Common myeloid progenitor, CD34-positive (primary cell): ENCODE data around the gene GPC5.

Experiments
- CTCF ChIA-PET: fragments of 350-600 bp; sonication (Branson Sonifier 250); formaldehyde crosslinking; loops from one replicate; lab custom pipeline; 2021; ENCODE audit warnings: antibody characterized with exemption; lab: Charles Lee
- POLR2A ChIA-PET: fragments of 350-600 bp; sonication (Branson Sonifier 250); formaldehyde crosslinking; loops from one replicate; lab custom pipeline; 2021; ENCODE audit warnings: antibody characterized with exemption; lab: Charles Lee
- DNase-seq, 3 donors: peaks; one replicate each; pipeline versions ENCODE4 v3.0.0 to v3.0.0-alpha.2; 2013
- H3K27ac ChIP-seq, 2 experiments: 1 replicate in 1 of 2; 2 replicates in 1 of 2; pipeline ENCODE4 v1.7.0; 2013; ENCODE audit warnings: inconsistent platforms in 2 of 2, low read length in 2 of 2, mild to moderate bottlenecking in 2 of 2, low read depth in 1 of 2, moderate library complexity in 1 of 2; ENCODE audit not compliant: severe bottlenecking in 2 of 2, insufficient read depth in 1 of 2, poor library complexity in 1 of 2
- H3K27me3 ChIP-seq, 5 experiments: replicated peaks in 2 of 5; 1 replicate in 3 of 5; 2 replicates in 2 of 5; pipeline versions ENCODE4 v1.6.1 to v1.7.0; 2013; ENCODE audit warnings: low read length in 4 of 5, mild to moderate bottlenecking in 2 of 5, moderate library complexity in 2 of 5, inconsistent platforms in 1 of 5; ENCODE audit not compliant: insufficient read depth in 5 of 5, control insufficient read depth in 4 of 5
- H3K36me3 ChIP-seq, 4 experiments: 1 replicate in 2 of 4; 2 replicates in 2 of 4; pipeline versions ENCODE4 v1.6.1 to v1.7.0; 2013; ENCODE audit warnings: low read length in 3 of 4, control low read depth in 1 of 4, mild to moderate bottlenecking in 1 of 4; ENCODE audit not compliant: control insufficient read depth in 4 of 4, insufficient read depth in 4 of 4
- H3K4me1 ChIP-seq, 4 experiments: 1 replicate in 3 of 4; 2 replicates in 1 of 4; pipeline versions ENCODE4 v1.6.1 to v1.7.1; 2013; ENCODE audit warnings: low read length in 3 of 4, mild to moderate bottlenecking in 3 of 4, control low read depth in 1 of 4, inconsistent platforms in 1 of 4, moderate library complexity in 1 of 4; ENCODE audit not compliant: control insufficient read depth in 4 of 4, insufficient read depth in 4 of 4; ENCODE audit errors: control extremely low read depth in 1 of 4
- H3K4me3 ChIP-seq, 7 experiments: 1 replicate in 4 of 7; 2 replicates in 3 of 7; pipeline versions ENCODE4 v1.5.1 to v1.7.0; 2013; ENCODE audit warnings: mild to moderate bottlenecking in 7 of 7, low read length in 6 of 7, moderate library complexity in 6 of 7, inconsistent platforms in 2 of 7, low read depth in 2 of 7, control low read depth in 1 of 7; ENCODE audit not compliant: insufficient read depth in 4 of 7, control insufficient read depth in 1 of 7; ENCODE audit errors: extremely low read depth in 1 of 7
- H3K9me3 ChIP-seq, 5 experiments: 1 replicate in 4 of 5; 2 replicates in 1 of 5; pipeline versions ENCODE4 v1.6.1 to v1.7.1; 2013; ENCODE audit warnings: low read length in 4 of 5, mild to moderate bottlenecking in 2 of 5, inconsistent platforms in 1 of 5, low read depth in 1 of 5, moderate library complexity in 1 of 5; ENCODE audit not compliant: control insufficient read depth in 4 of 5, insufficient read depth in 2 of 5; ENCODE audit errors: control extremely low read depth in 1 of 5
- WGBS: methylation state at CpG from one replicate; pipeline ENCODE4 v1.1.5; 2013; ENCODE audit not compliant: insufficient coverage; 5-methylcytosine and 5-hydroxymethylcytosine counted together

GPC5 gene

GRCh38 chr13:91744284-91744683 is 345.9 kb downstream of the GPC5 start:
- POLR2A ChIA-PET, result no interaction called here
- no peak overlapping the region for H3K4me3 ChIP-seq
- peaks cover 0 to 2% (median 0%) of the 10 kb centered on the region in 5 experiments for H3K9me3 ChIP-seq

GRCh38 chr13:91745967-91746366 is 347.5 kb downstream of the GPC5 start:
- ChIA-PET POLR2A (no interaction called here), CTCF (interaction anchor here (1.2 kb wide), 1 partner anchor 8 kb away, joined by 3 read pairs; no protein-coding TSS in a partner anchor)
- H3K9me3 ChIP-seq, result peaks cover 0 to 2% (median 0%) of the 10 kb centered on the region in 5 experiments
- WGBS, result no CpG with 5 or more reads among the region's 3 CpGs
- no peaks in the 10 kb centered on the region for H3K36me3 ChIP-seq
- H3K4me3 ChIP-seq, result no peak overlapping the region
- DNase-seq, result no peak
- no peaks in the 10 kb centered on the region for H3K27me3 ChIP-seq
- no peaks in the 10 kb centered on the region for H3K4me1 ChIP-seq
- no peak overlapping the region for H3K27ac ChIP-seq

More at GRCh38 chr13:91744284-91744683, 345.9 kb downstream of the GPC5 start:
- H3K27me3 ChIP-seq, result no peaks in the 10 kb centered on the region
- no peaks in the 10 kb centered on the region for H3K4me1 ChIP-seq
- DNase-seq, result no peak
- H3K27ac ChIP-seq, result no peak overlapping the region
- no peaks in the 10 kb centered on the region for H3K36me3 ChIP-seq
- CTCF ChIA-PET, result no interaction called here

GRCh38 chr13:91747186-91747585 is 348.8 kb downstream of the GPC5 start:
- CTCF ChIA-PET, result interaction anchor here (0.8 to 1.3 kb wide), 3 partner anchors 10 to 35 kb away, joined by 3 to 4 read pairs (median 3); no protein-coding TSS in a partner anchor
- no peaks in the 10 kb centered on the region for H3K27me3 ChIP-seq
- no peaks in the 10 kb centered on the region for H3K4me1 ChIP-seq
- POLR2A ChIA-PET, result no interaction called here
- H3K4me3 ChIP-seq, result no peak overlapping the region
- DNase-seq, result no peak
- H3K9me3 ChIP-seq, result peaks cover 0 to 2% (median 0%) of the 10 kb centered on the region in 5 experiments
- WGBS, result 100% methylated on average over 1 of the region's 2 CpGs
- no peaks in the 10 kb centered on the region for H3K36me3 ChIP-seq
- no peak overlapping the region for H3K27ac ChIP-seq

GRCh38 chr13:91748416-91749089 is 350.1 kb downstream of the GPC5 start:
- DNase-seq, result no peak
- H3K27ac ChIP-seq, result no peak overlapping the region
- no peaks in the 10 kb centered on the region for H3K27me3 ChIP-seq
- H3K9me3 ChIP-seq, result peaks cover 0 to 2% (median 0%) of the 10 kb centered on the region in 5 experiments
- no peaks in the 10 kb centered on the region for H3K36me3 ChIP-seq
- 100% methylated on average over 1 of the region's 4 CpGs for WGBS
- ChIA-PET POLR2A (no interaction called here), CTCF (no interaction called here)
- no peak overlapping the region for H3K4me3 ChIP-seq
- H3K4me1 ChIP-seq, result no peaks in the 10 kb centered on the region

GRCh38 chr13:91758724-91759123 is 360.3 kb downstream of the GPC5 start:
- no peaks in the 10 kb centered on the region for H3K4me1 ChIP-seq
- 100% methylated on average over 1 of the region's 1 CpG for WGBS
- H3K27me3 ChIP-seq, result no peaks in the 10 kb centered on the region
- ChIA-PET POLR2A (no interaction called here), CTCF (no interaction called here)
- no peak for DNase-seq
- H3K9me3 ChIP-seq, result peaks cover 0 to 1% (median 0%) of the 10 kb centered on the region in 5 experiments
- no peak overlapping the region for H3K4me3 ChIP-seq
- H3K36me3 ChIP-seq, result no peaks in the 10 kb centered on the region
- H3K27ac ChIP-seq, result no peak overlapping the region

- Histone ChIP-seq H3K27me3 (no peaks in the 10 kb centered on the region), H3K9me3 (peaks cover 0 to 1% (median 0%) of the 10 kb centered on the region in 5 experiments), H3K36me3 (no peaks in the 10 kb centered on the region), H3K27ac (no peak overlapping the region), H3K4me1 (no peaks in the 10 kb centered on the region), H3K4me3 (no peak overlapping the region)
- ChIA-PET CTCF (no interaction called here), POLR2A (no interaction called here)
- WGBS, result 90% methylated on average over 2 of the region's 4 CpGs
- DNase-seq, result no peak
Measured at GRCh38 chr13:91762957-91763356, 364.5 kb downstream of the GPC5 start.

GRCh38 chr13:91764527-91764926 is 366.1 kb downstream of the GPC5 start:
- Histone ChIP-seq H3K4me3 (no peak overlapping the region), H3K36me3 (no peaks in the 10 kb centered on the region), H3K9me3 (peaks cover 0 to 1% (median 0%) of the 10 kb centered on the region in 5 experiments), H3K27me3 (no peaks in the 10 kb centered on the region), H3K27ac (no peak overlapping the region), H3K4me1 (no peaks in the 10 kb centered on the region)
- no peak for DNase-seq
- POLR2A ChIA-PET, result no interaction called here
- WGBS, result 84% methylated on average over 7 of the region's 7 CpGs
- CTCF ChIA-PET, result no interaction called here
